Stomach (tissue), 4 donors: ENCODE measurements around the gene ADGRG2.

ENCODE experiments used
- EP300 ChIP-seq: sonication (generic); formaldehyde crosslinking; IDR thresholded peaks from one replicate; pipeline ENCODE4 v1.6.1; 2017; ENCODE audit warnings: antibody characterized with exemption
- POLR2A ChIP-seq, 4 donors: fragments of 450-650 bp; IDR thresholded peaks; one replicate each; pipeline ENCODE4 v1.6.1; 2016; ENCODE audit warnings: antibody characterized with exemption in 4 of 4, control low read depth in 2 of 4, mild to moderate bottlenecking in 1 of 4, moderate library complexity in 1 of 4
- POLR2AphosphoS5 ChIP-seq, 3 donors: sonication (generic); formaldehyde crosslinking; IDR thresholded peaks; one replicate each; pipeline ENCODE4 v1.6.1; 2016; ENCODE audit warnings: antibody characterized with exemption in 3 of 3
- TF ChIP-seq, protein P1 (sequence below), 7 experiments: fragments of 450-650 bp in 4 of 7; fragments of 200-600 bp in 3 of 7; sonication (generic) in 3 of 7; IDR thresholded peaks; one replicate each; pipeline ENCODE4 v1.5.1; 2016 to 2019; ENCODE audit warnings: antibody characterized with exemption in 7 of 7, control low read depth in 2 of 7, mild to moderate bottlenecking in 1 of 7

DNA sequence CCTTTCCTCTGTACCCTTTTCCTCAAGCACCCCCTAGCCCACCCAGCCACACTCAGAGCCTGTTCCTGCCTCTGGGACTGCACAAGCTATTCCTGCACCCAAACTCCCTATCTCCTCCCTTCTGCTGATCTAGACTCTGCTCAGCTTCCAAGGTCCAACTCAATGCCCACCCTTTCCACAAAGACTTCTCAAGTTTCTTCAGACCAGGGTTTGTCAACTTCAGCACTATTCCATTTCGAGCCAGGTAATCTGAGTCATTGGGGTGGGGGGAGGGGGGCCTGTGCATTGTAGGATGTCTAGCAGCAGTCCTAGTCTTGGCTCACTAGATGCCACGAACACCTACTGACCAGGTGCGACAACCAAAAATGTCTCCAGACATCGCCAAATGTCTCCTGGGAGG lies 175.7 kb downstream of the ADGRG2 start:
- TF ChIP-seq POLR2AphosphoS5 (IDR thresholded peaks at IDR 0.05), result no peak
- no peak for TF ChIP-seq POLR2A (IDR thresholded peaks at IDR 0.05)
- TF ChIP-seq, protein P1, sequence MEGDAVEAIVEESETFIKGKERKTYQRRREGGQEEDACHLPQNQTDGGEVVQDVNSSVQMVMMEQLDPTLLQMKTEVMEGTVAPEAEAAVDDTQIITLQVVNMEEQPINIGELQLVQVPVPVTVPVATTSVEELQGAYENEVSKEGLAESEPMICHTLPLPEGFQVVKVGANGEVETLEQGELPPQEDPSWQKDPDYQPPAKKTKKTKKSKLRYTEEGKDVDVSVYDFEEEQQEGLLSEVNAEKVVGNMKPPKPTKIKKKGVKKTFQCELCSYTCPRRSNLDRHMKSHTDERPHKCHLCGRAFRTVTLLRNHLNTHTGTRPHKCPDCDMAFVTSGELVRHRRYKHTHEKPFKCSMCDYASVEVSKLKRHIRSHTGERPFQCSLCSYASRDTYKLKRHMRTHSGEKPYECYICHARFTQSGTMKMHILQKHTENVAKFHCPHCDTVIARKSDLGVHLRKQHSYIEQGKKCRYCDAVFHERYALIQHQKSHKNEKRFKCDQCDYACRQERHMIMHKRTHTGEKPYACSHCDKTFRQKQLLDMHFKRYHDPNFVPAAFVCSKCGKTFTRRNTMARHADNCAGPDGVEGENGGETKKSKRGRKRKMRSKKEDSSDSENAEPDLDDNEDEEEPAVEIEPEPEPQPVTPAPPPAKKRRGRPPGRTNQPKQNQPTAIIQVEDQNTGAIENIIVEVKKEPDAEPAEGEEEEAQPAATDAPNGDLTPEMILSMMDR (IDR thresholded peaks at IDR 0.05), result no peak
- TF ChIP-seq EP300, result no peak
